HCT116 (cell line): Measurements from ENCODE around the gene HMCN1.

Experiments used
- CEBPB ChIP-seq: IDR thresholded peaks from 2 replicates; pipeline ENCODE4 v1.6.1; 2012; ENCODE audit warnings: low read depth
- EGR1 ChIP-seq: IDR thresholded peaks from 2 replicates; pipeline ENCODE4 v1.6.1; 2012; ENCODE audit warnings: low read depth
- EZH2 ChIP-seq: fragments of 200-600 bp; sonication (generic); IDR thresholded peaks from 2 replicates; pipeline ENCODE4 v1.6.1; 2017; ENCODE audit warnings: antibody characterized with exemption, mixed run types
- EZH2phosphoT487 ChIP-seq: fragments of 200-600 bp; IDR thresholded peaks from 2 replicates; pipeline ENCODE4 v1.6.1; 2018; ENCODE audit warnings: antibody characterized with exemption, borderline replicate concordance
- FOSL1 ChIP-seq: IDR thresholded peaks from 2 replicates; pipeline ENCODE4 v1.6.1; 2012; ENCODE audit warnings: low read depth
- POLR2A ChIP-seq: IDR thresholded peaks from 2 replicates; pipeline ENCODE4 v1.7.0; 2011; ENCODE audit warnings: borderline replicate concordance; ENCODE audit not compliant: insufficient read depth, insufficient read length; ENCODE audit errors: extremely low read depth
- POLR2AphosphoS5 ChIP-seq: IDR thresholded peaks from 2 replicates; pipeline ENCODE4 v1.6.1; 2011; ENCODE audit warnings: mild to moderate bottlenecking, low read depth, low read length, moderate library complexity
- RAD21 ChIP-seq: IDR thresholded peaks from 2 replicates; pipeline ENCODE4 v1.6.1; 2012; ENCODE audit warnings: low read depth, mild to moderate bottlenecking
- SP1 ChIP-seq: IDR thresholded peaks from 2 replicates; pipeline ENCODE4 v1.6.1; 2012; ENCODE audit warnings: low read depth
- SRF ChIP-seq: IDR thresholded peaks from 2 replicates; pipeline ENCODE4 v1.6.1; 2012; ENCODE audit warnings: low read depth
- TF ChIP-seq, protein P1 (sequence below): IDR thresholded peaks from 2 replicates; pipeline ENCODE4 v1.6.1; 2012; ENCODE audit warnings: low read depth
- TF ChIP-seq, protein P2 (sequence below): IDR thresholded peaks from 2 replicates; pipeline ENCODE4 v1.6.1; 2012
- TF ChIP-seq, protein P3 (sequence below), 3 experiments: fragments of 200-600 bp in 1 of 3; sonication (generic) in 1 of 3; IDR thresholded peaks in 2 of 3; conservative IDR thresholded peaks in 1 of 3; 2 replicates each; pipeline ENCODE4 v1.5.1; 2012 to 2017; ENCODE audit warnings: low read depth in 2 of 3, low read length in 2 of 3, antibody characterized with exemption in 1 of 3, borderline replicate concordance in 1 of 3, control low read depth in 1 of 3, mild to moderate bottlenecking in 1 of 3, mixed read lengths in 1 of 3, mixed run types in 1 of 3, moderate library complexity in 1 of 3; ENCODE audit not compliant: insufficient read depth in 1 of 3
- TF ChIP-seq, protein P4 (sequence below): IDR thresholded peaks from 2 replicates; pipeline ENCODE4 v1.6.1; 2011; ENCODE audit warnings: mild to moderate bottlenecking, low read length, moderate library complexity; ENCODE audit not compliant: insufficient replicate concordance; ENCODE audit errors: extremely low read depth

DNA sequence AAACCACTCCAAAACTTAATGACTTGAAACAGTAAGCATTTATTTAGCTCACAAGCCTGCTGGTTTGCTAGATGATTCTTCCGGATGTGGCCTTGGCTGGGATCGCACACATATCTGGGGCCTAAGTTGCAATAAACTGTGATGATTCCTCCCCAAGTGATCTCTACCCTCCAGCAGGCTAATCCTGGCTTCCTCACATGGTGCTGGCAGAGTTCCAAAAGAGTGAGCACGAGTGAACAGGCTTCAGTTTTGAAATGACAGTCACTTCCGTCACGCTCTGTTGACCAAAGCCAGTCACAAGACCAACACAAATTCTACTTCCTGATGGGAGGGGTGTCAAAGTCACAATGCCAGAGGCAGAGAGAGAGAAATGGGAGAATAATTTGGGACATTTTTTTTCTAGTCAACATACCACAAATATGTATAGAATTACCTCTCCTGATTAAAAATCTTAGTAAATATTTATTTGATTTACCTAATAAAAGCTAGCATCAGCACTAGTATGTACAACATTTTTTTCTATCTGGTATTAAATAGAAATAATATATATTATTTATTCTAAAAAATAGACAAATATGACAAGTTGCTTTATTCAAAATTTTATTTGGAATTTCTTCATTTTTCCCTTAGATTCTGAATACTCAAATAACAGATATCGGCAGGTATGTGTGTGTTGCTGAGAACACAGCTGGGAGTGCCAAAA, 348.2 kb downstream of the HMCN1 start:
- TF ChIP-seq, protein P1, sequence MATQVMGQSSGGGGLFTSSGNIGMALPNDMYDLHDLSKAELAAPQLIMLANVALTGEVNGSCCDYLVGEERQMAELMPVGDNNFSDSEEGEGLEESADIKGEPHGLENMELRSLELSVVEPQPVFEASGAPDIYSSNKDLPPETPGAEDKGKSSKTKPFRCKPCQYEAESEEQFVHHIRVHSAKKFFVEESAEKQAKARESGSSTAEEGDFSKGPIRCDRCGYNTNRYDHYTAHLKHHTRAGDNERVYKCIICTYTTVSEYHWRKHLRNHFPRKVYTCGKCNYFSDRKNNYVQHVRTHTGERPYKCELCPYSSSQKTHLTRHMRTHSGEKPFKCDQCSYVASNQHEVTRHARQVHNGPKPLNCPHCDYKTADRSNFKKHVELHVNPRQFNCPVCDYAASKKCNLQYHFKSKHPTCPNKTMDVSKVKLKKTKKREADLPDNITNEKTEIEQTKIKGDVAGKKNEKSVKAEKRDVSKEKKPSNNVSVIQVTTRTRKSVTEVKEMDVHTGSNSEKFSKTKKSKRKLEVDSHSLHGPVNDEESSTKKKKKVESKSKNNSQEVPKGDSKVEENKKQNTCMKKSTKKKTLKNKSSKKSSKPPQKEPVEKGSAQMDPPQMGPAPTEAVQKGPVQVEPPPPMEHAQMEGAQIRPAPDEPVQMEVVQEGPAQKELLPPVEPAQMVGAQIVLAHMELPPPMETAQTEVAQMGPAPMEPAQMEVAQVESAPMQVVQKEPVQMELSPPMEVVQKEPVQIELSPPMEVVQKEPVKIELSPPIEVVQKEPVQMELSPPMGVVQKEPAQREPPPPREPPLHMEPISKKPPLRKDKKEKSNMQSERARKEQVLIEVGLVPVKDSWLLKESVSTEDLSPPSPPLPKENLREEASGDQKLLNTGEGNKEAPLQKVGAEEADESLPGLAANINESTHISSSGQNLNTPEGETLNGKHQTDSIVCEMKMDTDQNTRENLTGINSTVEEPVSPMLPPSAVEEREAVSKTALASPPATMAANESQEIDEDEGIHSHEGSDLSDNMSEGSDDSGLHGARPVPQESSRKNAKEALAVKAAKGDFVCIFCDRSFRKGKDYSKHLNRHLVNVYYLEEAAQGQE: no peak
- TF ChIP-seq, protein P2, sequence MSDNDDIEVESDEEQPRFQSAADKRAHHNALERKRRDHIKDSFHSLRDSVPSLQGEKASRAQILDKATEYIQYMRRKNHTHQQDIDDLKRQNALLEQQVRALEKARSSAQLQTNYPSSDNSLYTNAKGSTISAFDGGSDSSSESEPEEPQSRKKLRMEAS: peak; percentile 33; the same call in 1 of the 2 replicates
- TF ChIP-seq, protein P3, sequence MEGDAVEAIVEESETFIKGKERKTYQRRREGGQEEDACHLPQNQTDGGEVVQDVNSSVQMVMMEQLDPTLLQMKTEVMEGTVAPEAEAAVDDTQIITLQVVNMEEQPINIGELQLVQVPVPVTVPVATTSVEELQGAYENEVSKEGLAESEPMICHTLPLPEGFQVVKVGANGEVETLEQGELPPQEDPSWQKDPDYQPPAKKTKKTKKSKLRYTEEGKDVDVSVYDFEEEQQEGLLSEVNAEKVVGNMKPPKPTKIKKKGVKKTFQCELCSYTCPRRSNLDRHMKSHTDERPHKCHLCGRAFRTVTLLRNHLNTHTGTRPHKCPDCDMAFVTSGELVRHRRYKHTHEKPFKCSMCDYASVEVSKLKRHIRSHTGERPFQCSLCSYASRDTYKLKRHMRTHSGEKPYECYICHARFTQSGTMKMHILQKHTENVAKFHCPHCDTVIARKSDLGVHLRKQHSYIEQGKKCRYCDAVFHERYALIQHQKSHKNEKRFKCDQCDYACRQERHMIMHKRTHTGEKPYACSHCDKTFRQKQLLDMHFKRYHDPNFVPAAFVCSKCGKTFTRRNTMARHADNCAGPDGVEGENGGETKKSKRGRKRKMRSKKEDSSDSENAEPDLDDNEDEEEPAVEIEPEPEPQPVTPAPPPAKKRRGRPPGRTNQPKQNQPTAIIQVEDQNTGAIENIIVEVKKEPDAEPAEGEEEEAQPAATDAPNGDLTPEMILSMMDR (IDR thresholded peaks at IDR 0.05 in 2 of 3, conservative IDR thresholded peaks at IDR 0.05 in 1 of 3; ENCODE audit: borderline replicate concordance in 1 of 3, insufficient read depth in 1 of 3, low read depth in 2 of 3, low read length in 2 of 3): no peak
- TF ChIP-seq EZH2 (no peak), CEBPB (no peak), POLR2A (no peak), POLR2AphosphoS5 (no peak), EGR1 (no peak), SP1 (no peak), RAD21 (no peak), FOSL1 (no peak), SRF (no peak), EZH2phosphoT487 (no peak)
- TF ChIP-seq, protein P4, sequence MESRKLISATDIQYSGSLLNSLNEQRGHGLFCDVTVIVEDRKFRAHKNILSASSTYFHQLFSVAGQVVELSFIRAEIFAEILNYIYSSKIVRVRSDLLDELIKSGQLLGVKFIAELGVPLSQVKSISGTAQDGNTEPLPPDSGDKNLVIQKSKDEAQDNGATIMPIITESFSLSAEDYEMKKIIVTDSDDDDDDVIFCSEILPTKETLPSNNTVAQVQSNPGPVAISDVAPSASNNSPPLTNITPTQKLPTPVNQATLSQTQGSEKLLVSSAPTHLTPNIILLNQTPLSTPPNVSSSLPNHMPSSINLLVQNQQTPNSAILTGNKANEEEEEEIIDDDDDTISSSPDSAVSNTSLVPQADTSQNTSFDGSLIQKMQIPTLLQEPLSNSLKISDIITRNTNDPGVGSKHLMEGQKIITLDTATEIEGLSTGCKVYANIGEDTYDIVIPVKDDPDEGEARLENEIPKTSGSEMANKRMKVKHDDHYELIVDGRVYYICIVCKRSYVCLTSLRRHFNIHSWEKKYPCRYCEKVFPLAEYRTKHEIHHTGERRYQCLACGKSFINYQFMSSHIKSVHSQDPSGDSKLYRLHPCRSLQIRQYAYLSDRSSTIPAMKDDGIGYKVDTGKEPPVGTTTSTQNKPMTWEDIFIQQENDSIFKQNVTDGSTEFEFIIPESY: no peak
